Panc1 (cell line): ENCODE measurements around the gene KATNIP. TPM values are rescaled to one million over a fixed set of nuclear protein-coding genes. Genes with fewer than 3 reads are reported as not detected.

Experiments
- ATAC-seq: fragments of 200-7000 bp; cut with Tn5 transposase; 2 replicates; pipeline ENCODE4 v1.9.1; 2020; ENCODE audit warnings: mild to moderate bottlenecking, moderate library complexity
- BruUV-seq: library from RNA; stranded (reverse); fragments of 400-500 nt; replicated peaks from 2 replicates; lab custom pipeline; 2021; lab: Mats Ljungman, UMichigan
- CTCF ChIA-PET: fragments of 300-600 bp; sonication (Branson Sonifier 250); formaldehyde crosslinking; loops from one replicate; lab custom pipeline; 2022; ENCODE audit warnings: antibody characterized with exemption; lab: Charles Lee
- POLR2A ChIA-PET: fragments of 300-600 bp; sonication (Branson Sonifier 250); formaldehyde crosslinking; loops from one replicate; lab custom pipeline; 2022; ENCODE audit warnings: antibody characterized with exemption; lab: Charles Lee
- DNase-seq: peaks from one replicate; pipeline ENCODE4 v3.0.0-alpha.2; 2010; ENCODE audit warnings: low read depth, low spot score
- H3K27ac ChIP-seq: 2 replicates; pipeline ENCODE4 v1.5.1; 2011; ENCODE audit warnings: mild to moderate bottlenecking, low read length, inconsistent platforms
- H3K27me3 ChIP-seq: fragments of 200-500 bp; sonication (Bioruptor generic); 2 replicates; pipeline ENCODE4 v1.6.0; 2014; ENCODE audit warnings: low read length, inconsistent platforms; ENCODE audit not compliant: control insufficient read depth, insufficient read depth
- H3K36me3 ChIP-seq: fragments of 200-500 bp; sonication (Bioruptor generic); 2 replicates; pipeline ENCODE4 v1.5.1; 2014; ENCODE audit warnings: inconsistent platforms, mild to moderate bottlenecking, low read length, moderate library complexity; ENCODE audit not compliant: control insufficient read depth, insufficient read depth
- H3K4me1 ChIP-seq: 2 replicates; pipeline ENCODE4 v1.5.1; 2011; ENCODE audit warnings: inconsistent platforms, mild to moderate bottlenecking, low read length, moderate library complexity; ENCODE audit not compliant: control insufficient read depth, insufficient read depth
- H3K4me3 ChIP-seq, 2 experiments: 2 replicates each; pipeline ENCODE4 v1.5.1; 2011 to 2012; ENCODE audit warnings: low read depth in 2 of 2, low read length in 2 of 2, mild to moderate bottlenecking in 2 of 2, inconsistent platforms in 1 of 2, moderate library complexity in 1 of 2
- H3K9me3 ChIP-seq: fragments of 200-500 bp; sonication (Bioruptor generic); 2 replicates; pipeline ENCODE4 v1.5.1; 2014; ENCODE audit warnings: low read depth, mild to moderate bottlenecking, inconsistent platforms, low read length, moderate library complexity; ENCODE audit not compliant: control insufficient read depth, insufficient read depth
- CTCF ChIP-seq: fragments of 450-650 bp; IDR thresholded peaks from 2 replicates; pipeline ENCODE4 v1.5.1; 2017; ENCODE audit warnings: mild to moderate bottlenecking
- POLR2AphosphoS5 ChIP-seq: IDR thresholded peaks from 2 replicates; pipeline ENCODE4 v1.6.1; 2012; ENCODE audit warnings: mild to moderate bottlenecking, low read depth, low read length, moderate library complexity
- REST ChIP-seq, 2 experiments: IDR thresholded peaks; 2 replicates each; pipeline ENCODE4 v1.6.1; 2011 to 2012; ENCODE audit warnings: low read depth in 2 of 2, control low read depth in 1 of 2, low read length in 1 of 2, mild to moderate bottlenecking in 1 of 2, moderate library complexity in 1 of 2; ENCODE audit not compliant: insufficient read depth in 1 of 2
- SIN3A ChIP-seq: IDR thresholded peaks from 2 replicates; pipeline ENCODE4 v1.6.1; 2012; ENCODE audit warnings: low read depth, mild to moderate bottlenecking, low read length, moderate library complexity, borderline replicate concordance; ENCODE audit not compliant: insufficient read depth
- TCF7L2 ChIP-seq: IDR thresholded peaks from 2 replicates; pipeline ENCODE4 v1.6.1; 2011; ENCODE audit warnings: mild to moderate bottlenecking, low read depth, low read length, inconsistent platforms
- in situ Hi-C: cut with HindIII; loops from 2 replicates; pipeline ENCODE4 v1.10.0; 2016; ENCODE audit warnings: low sequenced_read_pairs, low pct_unique_long_range_greater_than_20kb
- intact Hi-C: fragments of 100-400 bp; cut with micrococcal nuclease; formaldehyde crosslinking; loops from one replicate; pipeline ENCODE4 v1.10.0; 2022; ENCODE audit not compliant: unreplicated experiment
- total RNA-seq: library from RNA; stranded (reverse); gene quantifications from one replicate; pipeline ENCODE4 v1.2.1, GENCODE V29; 2021; ENCODE audit not compliant: unreplicated experiment

The KATNIP gene
- total RNA-seq, 1 experiment from 2014 or later, result 36.7 TPM

GRCh38 chr16:27529962-27530361, 20.0 kb upstream of the KATNIP start:
- no peak for TF ChIP-seq POLR2AphosphoS5
- TF ChIP-seq SIN3A, result no peak
- no peak for TF ChIP-seq REST (IDR thresholded peaks at IDR 0.05; ENCODE audit: insufficient read depth in 1 of 2, low read depth in 2 of 2, low read length in 1 of 2)
- TF ChIP-seq CTCF, result no peak
- TF ChIP-seq TCF7L2, result no peak
- BruUV-seq, result no TSS peak
- in situ Hi-C loops (no loop called here), intact Hi-C loops (no loop called here)
- H3K9me3 ChIP-seq, result no peaks in the 10 kb centered on the region
- ChIA-PET POLR2A (no interaction called here), CTCF (interaction anchor here (0.7 kb wide), 1 partner anchor 339 kb away, joined by 6 read pairs; no protein-coding TSS in a partner anchor)
- no peaks in the 10 kb centered on the region for H3K4me1 ChIP-seq
- H3K4me3 ChIP-seq, result no peak overlapping the region
- DNase-seq (no peak), ATAC-seq (no peak)
- H3K27ac ChIP-seq, result no peak overlapping the region
- peaks cover 15% of the 10 kb centered on the region for H3K36me3 ChIP-seq
- H3K27me3 ChIP-seq, result no peaks in the 10 kb centered on the region

- POLR2A ChIA-PET, result no interaction called here
- no TSS peak for BruUV-seq
- CTCF ChIA-PET, result no interaction called here
These were observed 18.8 kb upstream of the KATNIP start for GRCh38 chr16:27531186-27531585.

More at GRCh38 chr16:27531186-27531585, 18.8 kb upstream of the KATNIP start:
- no peak overlapping the region for H3K27ac ChIP-seq
- no peaks in the 10 kb centered on the region for H3K27me3 ChIP-seq
- H3K9me3 ChIP-seq, result no peaks in the 10 kb centered on the region
- H3K4me1 ChIP-seq, result no peaks in the 10 kb centered on the region
- no peak for ATAC-seq
- DNase-seq, result no peak
- in situ Hi-C loops, result no loop called here
- peaks cover 14% of the 10 kb centered on the region for H3K36me3 ChIP-seq
- TF ChIP-seq CTCF, result no peak
- no peak for TF ChIP-seq POLR2AphosphoS5
- TF ChIP-seq REST (IDR thresholded peaks at IDR 0.05; ENCODE audit: insufficient read depth in 1 of 2, low read depth in 2 of 2, low read length in 1 of 2), result no peak
- no peak for TF ChIP-seq TCF7L2
- TF ChIP-seq SIN3A, result no peak
- intact Hi-C loops, result no loop called here
- no peak overlapping the region for H3K4me3 ChIP-seq
